Fibroblast of the aortic adventitia (primary cell): ENCODE results near the gene ACTRT3. TPM values are rescaled to one million over a fixed set of nuclear protein-coding genes. Genes with fewer than 3 reads are reported as not detected.
"Not testable (repeated sequence)": the region's sequence is repeated elsewhere in the genome, so short reads cannot be mapped to it uniquely, and the experiment has no call there.

ENCODE experiments used
- DNase-seq: peaks from one replicate; pipeline ENCODE4 v3.0.0-alpha.2; 2010; ENCODE audit warnings: low read depth
- H3K4me3 ChIP-seq: 2 replicates; pipeline ENCODE4 v1.5.1; 2011; ENCODE audit warnings: low read depth, mild to moderate bottlenecking, control low read depth, low read length, moderate library complexity
- small RNA-seq: library from RNA; depleted of rRNA; stranded (forward); fragments of <200 nt; gene quantifications from one replicate; pipeline ENCODE3, GENCODE V24; 2012
- total RNA-seq: library from RNA; depleted of rRNA; stranded (reverse); fragments of >200 nt; gene quantifications from 2 replicates; pipeline ENCODE4 v1.2.3, GENCODE V29; 2012; ENCODE audit warnings: low replicate concordance
- TF ChIP-seq, protein P1 (sequence below): IDR thresholded peaks from 2 replicates; pipeline ENCODE4 v1.5.1; 2011; ENCODE audit warnings: mild to moderate bottlenecking, low read length, control low read depth, inconsistent platforms; ENCODE audit not compliant: insufficient read depth

The ACTRT3 gene
- total RNA-seq, 1 donor, result 4.3 TPM

- H3K4me3 ChIP-seq, result no peak overlapping the region
- TF ChIP-seq, protein P1, sequence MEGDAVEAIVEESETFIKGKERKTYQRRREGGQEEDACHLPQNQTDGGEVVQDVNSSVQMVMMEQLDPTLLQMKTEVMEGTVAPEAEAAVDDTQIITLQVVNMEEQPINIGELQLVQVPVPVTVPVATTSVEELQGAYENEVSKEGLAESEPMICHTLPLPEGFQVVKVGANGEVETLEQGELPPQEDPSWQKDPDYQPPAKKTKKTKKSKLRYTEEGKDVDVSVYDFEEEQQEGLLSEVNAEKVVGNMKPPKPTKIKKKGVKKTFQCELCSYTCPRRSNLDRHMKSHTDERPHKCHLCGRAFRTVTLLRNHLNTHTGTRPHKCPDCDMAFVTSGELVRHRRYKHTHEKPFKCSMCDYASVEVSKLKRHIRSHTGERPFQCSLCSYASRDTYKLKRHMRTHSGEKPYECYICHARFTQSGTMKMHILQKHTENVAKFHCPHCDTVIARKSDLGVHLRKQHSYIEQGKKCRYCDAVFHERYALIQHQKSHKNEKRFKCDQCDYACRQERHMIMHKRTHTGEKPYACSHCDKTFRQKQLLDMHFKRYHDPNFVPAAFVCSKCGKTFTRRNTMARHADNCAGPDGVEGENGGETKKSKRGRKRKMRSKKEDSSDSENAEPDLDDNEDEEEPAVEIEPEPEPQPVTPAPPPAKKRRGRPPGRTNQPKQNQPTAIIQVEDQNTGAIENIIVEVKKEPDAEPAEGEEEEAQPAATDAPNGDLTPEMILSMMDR, result no peak
- DNase-seq, result no peak
Measured at GRCh38 chr3:169748670-169749069, 20.7 kb downstream of the ACTRT3 start.

DNA sequence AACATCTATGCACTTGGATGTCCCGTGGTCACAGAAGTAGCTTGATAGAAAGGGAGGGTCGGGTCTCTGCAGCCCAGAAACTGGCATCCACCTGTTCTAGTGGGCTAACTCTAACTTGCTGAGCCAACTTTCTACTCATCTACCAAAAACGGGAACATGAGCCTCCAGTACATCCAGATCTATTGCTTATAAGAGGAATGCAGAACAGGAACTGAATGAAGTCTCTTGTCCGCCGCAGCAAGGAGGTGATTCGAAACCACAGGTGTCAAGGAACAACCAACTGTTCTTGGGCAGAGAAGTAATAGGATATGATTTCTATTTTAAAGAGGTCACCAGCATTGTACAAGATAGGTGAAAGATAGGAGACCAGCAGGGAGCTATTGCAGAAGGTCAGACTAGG lies 22.4 kb downstream of the ACTRT3 start:
- DNase-seq, result no peak
- H3K4me3 ChIP-seq, result no peak overlapping the region
- TF ChIP-seq, protein P1, result no peak

DNA sequence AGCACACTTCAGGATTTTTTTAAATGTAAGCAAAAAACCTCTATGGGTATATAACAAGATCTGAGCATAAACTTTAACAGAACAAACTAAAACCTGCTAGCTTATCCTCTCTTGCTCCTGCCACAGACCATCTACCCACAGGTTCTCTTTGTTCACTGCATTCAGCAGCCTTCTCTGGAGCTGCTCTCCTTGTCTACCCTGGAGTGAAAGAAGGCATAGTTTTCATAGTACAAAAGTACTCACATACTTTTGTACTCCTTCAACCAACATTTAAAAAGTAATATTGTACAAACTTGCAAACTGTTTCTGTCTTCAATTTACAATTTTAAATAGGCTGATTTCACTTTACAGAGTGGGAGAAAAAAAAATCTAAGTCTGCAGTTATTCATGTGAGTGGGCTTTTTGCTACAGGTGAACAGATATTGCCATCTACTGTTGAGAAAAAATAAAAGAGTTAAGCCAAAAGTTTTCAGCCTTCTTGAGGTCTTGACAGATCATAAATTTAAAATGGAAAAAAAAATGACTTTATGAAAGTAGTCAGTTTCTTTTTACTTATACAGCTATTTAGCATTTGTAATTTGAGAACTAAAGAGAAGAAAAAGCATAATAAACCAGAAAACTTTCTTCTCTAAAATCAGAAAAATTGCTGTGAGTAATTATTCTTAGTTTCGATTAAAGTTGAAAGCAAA lies 24.9 kb downstream of the ACTRT3 start:
- TF ChIP-seq, protein P1, result peak; percentile 46
- peak; percentile 59 for DNase-seq
- no peak overlapping the region for H3K4me3 ChIP-seq

GRCh38 chr3:169739067-169739466 lies 30.3 kb downstream of the ACTRT3 start:
- H3K4me3 ChIP-seq, result no peak overlapping the region
- no peak for DNase-seq
- TF ChIP-seq, protein P1, result no peak

- not testable (repeated sequence) for H3K4me3 ChIP-seq, DNase-seq
Measured at GRCh38 chr3:169731857-169732256, 37.5 kb downstream of the ACTRT3 start.

DNA sequence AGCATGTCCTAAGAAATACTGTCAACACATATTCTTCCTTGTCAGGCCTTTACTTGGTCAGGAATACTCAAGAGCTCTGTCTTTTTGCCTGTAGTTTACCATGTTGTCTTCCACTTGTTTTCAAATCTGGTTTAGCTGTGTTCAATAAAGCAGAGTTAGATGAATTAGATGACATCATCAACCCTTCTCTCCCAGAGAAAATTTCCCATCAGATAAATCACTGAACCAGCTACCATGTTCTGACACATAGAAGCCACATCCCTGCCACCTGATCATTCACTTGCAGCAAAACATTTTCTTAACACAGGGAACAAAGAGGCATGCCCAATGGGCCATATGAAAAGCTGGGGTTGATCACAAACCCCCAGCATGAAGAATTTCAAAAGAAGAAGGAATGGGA lies 46.6 kb downstream of the ACTRT3 start:
- H3K4me3 ChIP-seq, result no peak overlapping the region
- TF ChIP-seq, protein P1, result no peak
- DNase-seq, result no peak

DNA sequence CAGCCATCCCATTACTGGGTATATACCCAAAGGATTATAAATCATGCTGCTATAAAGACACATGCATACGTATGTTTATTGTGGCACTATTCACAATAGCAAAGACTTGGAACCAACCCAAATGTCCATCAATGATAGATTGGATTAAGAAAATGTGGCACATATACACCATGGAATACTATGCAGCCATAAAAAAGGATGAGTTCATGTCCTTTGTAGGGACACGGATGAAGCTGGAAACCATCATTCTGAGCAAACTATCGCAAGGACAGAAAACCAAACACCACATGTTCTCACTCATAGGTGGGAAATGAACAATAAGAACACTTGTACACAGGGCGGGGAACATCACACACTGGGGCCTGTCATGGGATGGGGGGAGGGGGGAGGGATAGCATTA lies 50.9 kb downstream of the ACTRT3 start:
- H3K4me3 ChIP-seq, DNase-seq: not testable (repeated sequence)

Small RNA genes within 50 kb of the gene (small RNA-seq; reads per million reads assigned to genes)
- not detected for gene RNU6-637P

Other genes starting within 250 kb of the ACTRT3 start
- gene MECOM, start 105.8 kb downstream of the ACTRT3 start, total RNA-seq, result 10.1 and 44.3 TPM in 2 replicates
- 124 and 230 TPM in 2 replicates for gene TERC, start 4.5 kb downstream of the ACTRT3 start, total RNA-seq
- gene MYNN, start 3.8 kb upstream of the ACTRT3 start, total RNA-seq, result 14.4 and 27.1 TPM in 2 replicates
- gene LRRIQ4, start 43.3 kb upstream of the ACTRT3 start, total RNA-seq, result 0.09 TPM in 1 of 2 replicates, not detected in the other
- gene LRRC34, start 43.3 kb upstream of the ACTRT3 start, total RNA-seq, result 7.4 and 15.0 TPM in 2 replicates
- gene LRRC31, start 100.4 kb upstream of the ACTRT3 start, total RNA-seq, result not detected in 2 replicates
- gene SAMD7, start 142.0 kb upstream of the ACTRT3 start, total RNA-seq, result not detected in 2 replicates
- 52.3 and 71.0 TPM in 2 replicates for gene SEC62, start 197.2 kb upstream of the ACTRT3 start, total RNA-seq